NCI-H2107 treated with DMSO at 0.1 percent for 48 hours (cell line): Measurements from ENCODE around the gene MEI1.
A peak's percentile ranks its signal among the peaks of the same experiment; 100 is the strongest.
"Not testable (repeated sequence)": the region's sequence is repeated elsewhere in the genome, so short reads cannot be mapped to it uniquely, and the experiment has no call there.

Source experiments
- DNase-seq: peaks from one replicate; lab custom pipeline; 2025; ENCODE audit not compliant: unreplicated experiment; lab: John Stamatoyannopoulos, UW

Gene MEI1

GRCh38 chr22:41682033-41682807 is 17.1 kb upstream of the MEI1 start:
- DNase-seq: peak; percentile 9

GRCh38 chr22:41683052-41683451 is 16.3 kb upstream of the MEI1 start:
- DNase-seq: no peak

GRCh38 chr22:41683616-41684015 is 15.7 kb upstream of the MEI1 start:
- no peak for DNase-seq

GRCh38 chr22:41684194-41684593 is 15.1 kb upstream of the MEI1 start:
- no peak for DNase-seq

GRCh38 chr22:41686890-41687289 is 12.4 kb upstream of the MEI1 start:
- not testable (repeated sequence) for DNase-seq

- no peak for DNase-seq
Observed at GRCh38 chr22:41687901-41688364, 11.4 kb upstream of the MEI1 start.

GRCh38 chr22:41688365-41689211 is 10.7 kb upstream of the MEI1 start, which contains the start of gene SNU13:
Gene SNU13 (minus strand): TSS chr22:41688867. CDS start chr22:41688796, 71 bp downstream.
- peak; percentile 30 for DNase-seq

GRCh38 chr22:41690476-41690875 is 8.8 kb upstream of the MEI1 start:
- no peak for DNase-seq

- DNase-seq: no peak
Observed at GRCh38 chr22:41695211-41695610, 4.1 kb upstream of the MEI1 start.

GRCh38 chr22:41696703-41697102 is 2.6 kb upstream of the MEI1 start:
- DNase-seq: no peak

- peak; percentile 49 for DNase-seq
Observed at GRCh38 chr22:41697126-41697775, 2.1 kb upstream of the MEI1 start.

- DNase-seq: no peak
Observed at GRCh38 chr22:41700108-41700364, 733 bp downstream of the MEI1 start.

- DNase-seq: no peak
Observed at GRCh38 chr22:41702763-41703162, 3.5 kb downstream of the MEI1 start.

- no peak for DNase-seq
Observed at GRCh38 chr22:41709341-41709740, 10.0 kb downstream of the MEI1 start.

GRCh38 chr22:41713004-41713403 is 13.7 kb downstream of the MEI1 start:
- DNase-seq: no peak

GRCh38 chr22:41722496-41722895 is 23.2 kb downstream of the MEI1 start:
- no peak for DNase-seq

GRCh38 chr22:41725510-41726110 is 26.3 kb downstream of the MEI1 start:
- no peak for DNase-seq

- DNase-seq: no peak
Observed at GRCh38 chr22:41731609-41732008, 32.3 kb downstream of the MEI1 start.

- no peak for DNase-seq
Observed at GRCh38 chr22:41732096-41732772, 32.9 kb downstream of the MEI1 start.

GRCh38 chr22:41733241-41733640 is 33.9 kb downstream of the MEI1 start:
- DNase-seq: not testable (repeated sequence)

- no peak for DNase-seq
Observed at GRCh38 chr22:41739576-41739975, 40.3 kb downstream of the MEI1 start.
